Activated CD4-positive, alpha-beta memory T cell treated with anti-CD3 and anti-CD28 coated beads for 36 hours (primary cell): Measurements from ENCODE around the gene OR4P4. TPM values are rescaled to one million over a fixed set of nuclear protein-coding genes. Genes with fewer than 3 reads are reported as not detected.

Source experiments
- total RNA-seq, 2 experiments: library from RNA; stranded (reverse); gene quantifications; one replicate each; pipeline ENCODE4 v1.2.3, GENCODE V29; 2021

The OR4P4 gene
- total RNA-seq, 2 experiments from 2014 or later = not detected

Other genes starting within 250 kb of the OR4P4 start
- not detected for gene OR4C15, start 80.6 kb upstream of the OR4P4 start, total RNA-seq
- not detected for gene OR4C16, start 63.0 kb upstream of the OR4P4 start, total RNA-seq
- not detected for gene OR4C11, start 27.5 kb upstream of the OR4P4 start, total RNA-seq
- gene OR4S2, start 13.2 kb downstream of the OR4P4 start, total RNA-seq = not detected
- gene OR4C6, start 27.1 kb downstream of the OR4P4 start, total RNA-seq = not detected
- not detected for gene OR5D13, start 138.3 kb downstream of the OR4P4 start, total RNA-seq
- gene OR5D14, start 160.4 kb downstream of the OR4P4 start, total RNA-seq = not detected
- not detected for gene OR5L1, start 176.3 kb downstream of the OR4P4 start, total RNA-seq
- gene OR5D18, start 184.5 kb downstream of the OR4P4 start, total RNA-seq = not detected
- gene OR5L2, start 192.1 kb downstream of the OR4P4 start, total RNA-seq = not detected
- gene OR5D16, start 203.6 kb downstream of the OR4P4 start, total RNA-seq = not detected
- gene TRIM51, start 248.2 kb downstream of the OR4P4 start, total RNA-seq = not detected